ACC112 (cell line): Measurements from ENCODE around the gene CCDC146.
"Not testable (repeated sequence)": the region's sequence is repeated elsewhere in the genome, so short reads cannot be mapped to it uniquely, and the experiment has no call there.

Experiments
- H2AFZ ChIP-seq: fragments of 200-600 bp; sonication (generic); one replicate; pipeline ENCODE4 v1.6.0; 2017; ENCODE audit warnings: antibody characterized with exemption, low read length; ENCODE audit not compliant: unreplicated experiment
- H3K27ac ChIP-seq: fragments of 200-600 bp; sonication (generic); 2 replicates; pipeline ENCODE4 v1.5.1; 2014; ENCODE audit warnings: low read depth, mild to moderate bottlenecking, antibody characterized with exemption, low read length, moderate library complexity
- H3K27me3 ChIP-seq: fragments of 200-600 bp; sonication (generic); 2 replicates; pipeline ENCODE4 v1.6.1; 2014; ENCODE audit warnings: mild to moderate bottlenecking, antibody characterized with exemption, low read length, moderate library complexity, mixed read lengths; ENCODE audit not compliant: insufficient read depth
- H3K36me3 ChIP-seq: fragments of 200-600 bp; sonication (generic); 2 replicates; pipeline ENCODE4 v1.6.1; 2016; ENCODE audit warnings: mild to moderate bottlenecking, antibody characterized with exemption, low read length, moderate library complexity, mixed read lengths; ENCODE audit not compliant: insufficient read depth
- H3K4me1 ChIP-seq: fragments of 200-600 bp; sonication (generic); one replicate; pipeline ENCODE4 v1.6.1; 2016; ENCODE audit warnings: low read length, mixed read lengths; ENCODE audit not compliant: insufficient read depth, unreplicated experiment, control insufficient read depth
- H3K4me3 ChIP-seq: fragments of 200-600 bp; sonication (generic); 2 replicates; pipeline ENCODE4 v1.5.1; 2014; ENCODE audit warnings: mild to moderate bottlenecking, low read depth, low read length
- H3K79me2 ChIP-seq: fragments of 200-600 bp; sonication (generic); one replicate; pipeline ENCODE4 v1.6.0; 2016; ENCODE audit warnings: low read length; ENCODE audit not compliant: control insufficient read depth, unreplicated experiment, insufficient read depth

Gene CCDC146

DNA sequence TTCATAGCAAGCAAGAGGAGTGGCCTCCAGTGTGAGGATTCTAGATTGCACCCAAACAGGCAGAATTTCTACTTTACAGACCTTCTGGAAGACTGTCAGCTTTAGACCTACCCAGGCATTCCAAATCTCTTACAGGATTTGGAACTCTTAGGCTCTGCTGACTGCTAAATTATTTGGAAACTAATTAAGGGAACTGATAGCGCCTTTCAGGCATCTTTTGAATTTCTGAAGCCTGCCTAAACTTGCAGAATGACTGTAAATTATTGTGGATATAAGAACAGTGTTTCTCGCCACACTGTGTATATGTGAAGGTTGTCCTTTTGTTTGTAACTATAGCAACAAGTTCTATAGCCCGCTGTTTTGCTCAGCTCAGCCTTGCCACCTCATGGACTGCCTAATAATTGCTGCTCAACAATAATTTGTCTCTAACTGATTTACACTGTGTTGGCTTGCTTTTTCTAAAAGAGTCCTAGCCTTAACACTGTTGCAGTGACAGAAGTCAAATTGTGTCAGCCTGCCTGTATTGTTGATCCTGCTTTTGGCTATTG lies 32.6 kb downstream of the CCDC146 start:
- H3K27me3 ChIP-seq, H3K4me3 ChIP-seq, H3K27ac ChIP-seq, H3K36me3 ChIP-seq, H3K4me1 ChIP-seq, H3K79me2 ChIP-seq, H2AFZ ChIP-seq: not testable (repeated sequence)

DNA sequence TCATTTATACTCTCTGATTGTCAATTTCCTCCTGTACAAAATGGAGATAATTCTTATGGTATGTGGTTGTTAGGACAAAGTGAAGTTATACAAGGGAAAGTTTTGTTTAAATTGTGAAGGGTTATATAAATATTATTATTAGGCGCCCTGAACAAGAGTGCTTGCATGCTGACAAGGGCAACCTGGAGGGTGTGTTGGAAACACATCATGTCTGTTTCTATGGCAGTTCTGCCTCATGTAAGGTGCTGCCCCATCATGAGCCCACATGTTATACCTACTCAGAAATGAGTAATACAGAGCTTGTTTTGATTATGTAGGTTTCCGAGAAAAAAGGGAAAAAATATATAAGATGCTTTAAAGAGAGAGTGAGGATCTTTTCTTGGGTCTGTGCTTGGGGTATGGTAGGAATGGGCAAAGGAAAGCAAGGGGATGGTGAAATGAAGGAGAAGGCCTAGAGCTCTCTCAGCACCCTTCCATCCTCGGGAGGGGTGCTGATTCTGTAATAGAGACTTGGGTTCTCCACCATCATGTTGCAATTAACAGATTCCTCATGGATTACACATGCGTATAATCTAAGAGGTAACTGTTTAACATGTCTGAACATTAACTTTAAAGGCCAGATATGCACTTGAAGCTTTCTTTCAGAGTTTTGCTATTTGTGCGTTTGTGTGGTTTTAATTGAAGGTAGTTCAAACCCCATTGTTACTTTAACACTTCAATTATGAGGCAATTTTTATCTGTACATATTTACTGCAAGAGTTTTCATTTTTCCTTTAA lies 33.4 kb downstream of the CCDC146 start:
- not testable (repeated sequence) for H3K79me2 ChIP-seq, H2AFZ ChIP-seq, H3K27ac ChIP-seq, H3K4me1 ChIP-seq, H3K27me3 ChIP-seq, H3K36me3 ChIP-seq, H3K4me3 ChIP-seq

DNA sequence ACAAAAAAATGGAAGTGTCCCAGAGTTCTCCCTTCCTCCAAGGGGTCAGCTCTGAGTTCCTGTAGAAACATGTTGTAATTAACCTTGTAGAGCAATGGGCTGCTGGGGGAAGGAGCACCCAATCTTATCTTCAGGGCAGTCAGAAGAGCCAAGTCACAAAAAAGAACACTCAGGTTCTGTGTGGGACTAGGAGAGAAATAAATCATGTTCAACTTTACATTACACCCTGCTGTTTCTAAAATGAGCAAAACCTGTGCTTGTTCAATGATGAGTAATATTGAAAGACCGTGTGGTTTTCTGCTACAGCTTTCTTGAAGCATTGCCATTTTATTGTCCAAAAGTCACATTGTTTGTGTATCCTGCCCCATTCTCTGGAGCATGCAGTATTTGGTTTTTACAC lies 34.6 kb downstream of the CCDC146 start:
- not testable (repeated sequence) for H3K27ac ChIP-seq, H3K36me3 ChIP-seq, H3K79me2 ChIP-seq, H3K4me3 ChIP-seq, H2AFZ ChIP-seq, H3K4me1 ChIP-seq, H3K27me3 ChIP-seq

DNA sequence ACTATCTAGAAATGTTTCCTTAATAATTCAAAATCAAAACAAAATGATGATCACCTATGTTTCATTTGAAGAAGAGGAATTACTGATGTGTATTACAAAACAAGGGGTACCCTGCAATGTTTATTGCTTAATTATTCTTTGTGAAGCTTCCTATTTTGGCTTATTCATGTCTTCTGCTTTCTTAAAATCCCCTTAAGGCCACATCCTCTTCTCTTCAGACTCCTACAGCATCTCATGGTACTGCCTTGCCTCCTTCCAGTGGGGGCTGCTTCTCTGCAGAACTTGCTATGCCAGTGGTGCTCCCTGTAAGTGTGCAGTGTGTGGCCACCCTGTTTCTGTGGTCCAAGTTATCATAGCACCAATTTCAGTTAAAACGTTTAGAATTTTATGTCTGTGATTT lies 35.0 kb downstream of the CCDC146 start:
- Histone ChIP-seq H3K27me3 (no peaks in the 10 kb centered on the region), H3K79me2 (no peaks in the 10 kb centered on the region), H3K4me3 (no peak overlapping the region), H3K4me1 (peaks cover 7% of the 10 kb centered on the region), H2AFZ (no peak overlapping the region), H3K36me3 (no peaks in the 10 kb centered on the region), H3K27ac (no peak overlapping the region)

DNA sequence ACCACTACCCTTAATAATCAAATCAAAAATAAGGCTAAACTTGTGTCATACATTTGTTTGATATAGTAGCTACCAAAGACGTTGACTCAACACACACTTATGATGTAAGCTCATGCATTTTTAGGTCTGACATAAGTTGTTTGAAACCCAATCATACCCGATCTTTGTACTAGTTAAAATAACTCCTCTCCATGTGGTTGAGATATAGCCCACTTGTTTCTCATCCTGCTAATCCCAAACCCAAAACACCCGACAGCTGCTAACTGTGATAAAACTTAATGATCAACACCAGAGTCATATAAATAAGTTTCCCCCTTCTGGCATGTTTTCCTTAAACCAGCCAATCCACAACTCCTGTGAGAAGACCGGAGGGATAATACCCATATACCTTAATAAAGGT lies 48.7 kb downstream of the CCDC146 start:
- not testable (repeated sequence) for H3K36me3 ChIP-seq, H3K79me2 ChIP-seq, H3K27ac ChIP-seq, H3K4me3 ChIP-seq, H3K27me3 ChIP-seq, H3K4me1 ChIP-seq, H2AFZ ChIP-seq

DNA sequence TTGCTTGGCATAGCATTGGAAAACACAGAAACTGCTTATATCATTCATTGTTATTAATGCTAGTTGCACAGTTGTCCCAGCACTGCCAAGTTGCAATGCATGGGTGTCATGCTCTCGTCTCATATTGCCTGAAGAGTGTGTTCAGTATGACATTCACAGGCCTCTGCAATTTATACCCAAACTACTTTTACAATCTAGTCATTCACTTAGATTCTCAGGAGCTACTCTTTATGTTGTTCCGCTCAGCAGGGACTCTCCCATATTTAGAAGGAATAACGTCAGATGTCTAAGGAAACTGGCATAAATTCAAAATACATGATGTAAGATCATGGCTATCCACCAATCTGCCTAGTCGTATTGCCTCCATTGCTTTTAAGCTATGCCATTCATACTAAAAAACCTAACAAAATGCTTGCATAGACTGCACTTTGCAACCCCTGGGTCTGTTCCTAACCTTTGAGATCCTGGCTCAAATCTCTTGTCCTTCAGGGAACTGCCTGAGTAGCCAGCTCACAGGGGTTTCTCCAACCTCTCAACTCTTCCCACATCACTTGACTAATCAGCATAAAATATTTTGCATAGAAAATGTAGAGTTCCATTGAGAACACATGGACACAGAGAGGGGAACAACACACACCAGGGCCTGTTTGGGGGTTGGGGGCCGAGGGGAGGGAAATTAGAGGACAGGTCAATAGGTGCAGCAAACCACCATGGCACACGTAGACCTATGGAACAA lies 50.2 kb downstream of the CCDC146 start:
- H3K4me1 ChIP-seq, H2AFZ ChIP-seq, H3K4me3 ChIP-seq, H3K36me3 ChIP-seq, H3K27me3 ChIP-seq, H3K27ac ChIP-seq, H3K79me2 ChIP-seq: not testable (repeated sequence)

DNA sequence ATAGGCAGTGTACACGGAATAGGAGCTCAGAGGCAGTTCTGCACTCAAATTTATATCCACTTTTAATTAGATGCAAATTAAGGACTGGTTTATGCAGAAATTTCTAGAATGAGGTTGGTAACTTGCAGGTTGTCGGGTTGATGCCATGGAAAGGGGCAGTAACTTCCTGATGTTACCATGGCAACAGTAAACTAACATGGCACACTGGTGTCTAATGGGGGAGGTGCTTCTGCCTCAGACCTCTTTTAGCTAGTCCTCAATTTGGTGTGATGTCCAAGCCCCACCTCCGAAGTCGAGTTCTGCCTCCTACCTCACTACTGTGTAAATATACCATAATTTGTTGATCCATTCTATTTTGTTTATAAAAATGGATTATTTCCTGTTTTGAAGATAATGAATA lies 52.0 kb downstream of the CCDC146 start:
- H3K79me2 ChIP-seq, H3K27me3 ChIP-seq, H3K4me3 ChIP-seq, H3K4me1 ChIP-seq, H3K36me3 ChIP-seq, H2AFZ ChIP-seq, H3K27ac ChIP-seq: not testable (repeated sequence)

DNA sequence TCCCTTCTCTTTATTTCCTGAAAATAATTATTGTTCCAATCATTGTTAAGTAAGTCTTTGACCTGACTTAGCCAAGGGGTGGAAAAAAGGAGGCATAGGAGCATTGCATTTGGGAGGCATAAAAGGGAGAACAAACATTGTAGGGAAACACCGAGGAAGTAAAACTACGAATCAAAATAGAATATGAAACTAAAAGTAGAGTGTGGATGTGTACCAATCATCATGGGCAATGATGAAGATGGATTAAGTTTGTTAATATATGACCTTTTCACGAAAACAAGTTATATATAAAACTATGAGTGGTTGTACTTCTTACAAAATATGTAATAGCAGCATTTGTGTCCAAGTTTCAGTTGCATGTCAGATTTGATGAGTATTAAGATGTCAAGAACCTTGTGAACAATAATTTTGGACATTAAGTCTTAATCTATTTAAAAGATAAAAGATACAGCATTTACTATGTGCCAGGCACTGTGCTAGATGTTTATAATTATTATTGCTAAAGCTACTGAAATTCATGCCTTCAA lies 52.9 kb downstream of the CCDC146 start:
- not testable (repeated sequence) for H3K27ac ChIP-seq, H3K4me1 ChIP-seq, H2AFZ ChIP-seq, H3K36me3 ChIP-seq, H3K79me2 ChIP-seq, H3K27me3 ChIP-seq
- H3K4me3 ChIP-seq, result 0 out of 2 replicates have a peak overlapping the region, but pooled peaks have one; percentile 12

DNA sequence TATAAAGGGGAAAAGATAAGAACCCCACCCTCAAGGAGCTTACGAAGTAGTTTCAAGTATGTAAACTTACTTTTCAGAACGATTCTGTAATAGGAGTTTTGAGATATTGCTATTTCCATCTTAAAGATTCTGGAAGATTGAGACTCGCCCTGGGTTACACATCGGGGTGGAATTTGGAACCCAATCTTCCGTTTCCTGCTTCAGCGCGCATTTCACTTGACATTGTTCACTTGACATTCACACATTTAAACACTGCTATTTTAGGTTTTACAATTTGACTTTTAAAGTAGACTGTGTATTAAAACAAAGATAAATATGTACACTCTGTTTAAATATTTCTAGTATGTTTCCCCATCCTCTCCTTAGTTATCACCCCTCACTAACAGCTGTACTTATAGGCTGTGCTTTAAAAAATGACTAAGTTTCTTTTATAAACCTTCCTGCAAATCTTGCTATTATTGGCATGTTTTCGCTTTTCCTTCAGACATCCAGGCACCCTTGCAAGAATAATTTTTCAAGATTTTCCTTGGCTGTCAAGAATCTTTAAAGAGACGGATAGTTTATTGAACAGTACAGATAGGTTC lies 55.0 kb downstream of the CCDC146 start:
- not testable (repeated sequence) for H3K27me3 ChIP-seq, H3K27ac ChIP-seq, H3K4me3 ChIP-seq, H3K4me1 ChIP-seq, H2AFZ ChIP-seq, H3K79me2 ChIP-seq, H3K36me3 ChIP-seq

DNA sequence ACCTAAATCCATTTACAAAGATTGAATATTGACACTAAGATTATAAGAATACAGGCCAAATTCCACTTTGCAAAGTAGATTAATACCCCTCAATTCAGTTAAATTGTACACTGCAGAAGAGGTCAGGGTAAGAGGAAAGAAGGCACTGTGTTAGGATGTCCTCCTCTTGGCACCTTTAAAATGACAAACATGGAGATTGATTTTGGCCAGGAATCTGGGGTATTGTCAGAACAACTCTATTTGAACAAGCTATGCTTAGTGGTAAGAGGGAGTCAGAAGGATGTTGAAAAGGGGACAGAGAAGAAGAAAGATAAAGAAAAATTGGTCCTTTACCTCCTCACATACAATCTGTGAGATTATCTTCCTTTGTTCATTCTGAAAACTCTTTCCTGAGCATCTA lies 55.6 kb downstream of the CCDC146 start:
- not testable (repeated sequence) for H3K4me3 ChIP-seq, H3K27ac ChIP-seq, H3K27me3 ChIP-seq, H3K36me3 ChIP-seq, H2AFZ ChIP-seq, H3K4me1 ChIP-seq, H3K79me2 ChIP-seq
